Lower lobe of right lung (tissue), 2 donors: ENCODE data around the gene WIPF3. TPM values are rescaled to one million over a fixed set of nuclear protein-coding genes. Genes with fewer than 3 reads are reported as not detected.

Source experiments
- ATAC-seq, 2 donors: fragments of 200-7000 bp; cut with Tn5 transposase; one replicate each; pipeline ENCODE4 v1.9.1; 2020 to 2022; ENCODE audit warnings: mild to moderate bottlenecking in 2 of 2, moderate library complexity in 2 of 2
- DNase-seq: peaks from one replicate; pipeline ENCODE4 v3.0.0-alpha.2; 2020
- H3K27ac ChIP-seq: fragments of 200-600 bp; one replicate; pipeline ENCODE4 v1.8.0; 2022
- H3K27me3 ChIP-seq: fragments of 200-600 bp; one replicate; pipeline ENCODE4 v1.8.0; 2022; ENCODE audit warnings: low read depth
- H3K36me3 ChIP-seq: fragments of 200-600 bp; one replicate; pipeline ENCODE4 v1.8.0; 2022; ENCODE audit warnings: mild to moderate bottlenecking
- H3K4me1 ChIP-seq: fragments of 200-600 bp; one replicate; pipeline ENCODE4 v1.8.0; 2022
- H3K4me3 ChIP-seq: fragments of 200-600 bp; one replicate; pipeline ENCODE4 v1.8.0; 2022; ENCODE audit warnings: mild to moderate bottlenecking
- H3K9me3 ChIP-seq: fragments of 200-600 bp; one replicate; pipeline ENCODE4 v1.8.0; 2022
- CTCF ChIP-seq: fragments of 200-600 bp; IDR thresholded peaks from one replicate; pipeline ENCODE4 v1.8.0; 2022; ENCODE audit warnings: antibody characterized with exemption, mild to moderate bottlenecking
- intact Hi-C: fragments of 100-400 bp; cut with DNase I; formaldehyde crosslinking; loops from one replicate; pipeline ENCODE4 v1.11.0; 2022
- total RNA-seq: library from RNA; stranded (reverse); fragmentation: NEBNext Ultra II Directional; extraction: Animal tissue kit (Norgen Biotek cat#: 25700); gene quantifications from one replicate; pipeline ENCODE4 v1.2.1, GENCODE V29; 2021
- donor health status: DM: no; HTN: yes; CAD: no; lungs with severe emphysema.

The WIPF3 gene
- total RNA-seq, 1 donor from 2014 or later = 0.95 TPM

- no peak for TF ChIP-seq CTCF
- Histone ChIP-seq H3K4me1 (no peaks in the 10 kb centered on the region), H3K4me3 (no peak overlapping the region), H3K27me3 (no peaks in the 10 kb centered on the region), H3K9me3 (no peaks in the 10 kb centered on the region), H3K27ac (no peak overlapping the region), H3K36me3 (no peaks in the 10 kb centered on the region)
- intact Hi-C loops = no loop called here
- ATAC-seq (no peak), DNase-seq (no peak)
Measured at GRCh38 chr7:29833929-29834328, 27.6 kb downstream of the WIPF3 start.

GRCh38 chr7:29835718-29836117 lies 29.4 kb downstream of the WIPF3 start:
- intact Hi-C loops = no loop called here
- Histone ChIP-seq H3K27ac (no peak overlapping the region), H3K27me3 (no peaks in the 10 kb centered on the region), H3K4me3 (no peak overlapping the region), H3K4me1 (no peaks in the 10 kb centered on the region), H3K36me3 (no peaks in the 10 kb centered on the region), H3K9me3 (no peaks in the 10 kb centered on the region)
- ATAC-seq (no peak), DNase-seq (no peak)
- TF ChIP-seq CTCF = no peak

- TF ChIP-seq CTCF = no peak
- no peaks in the 10 kb centered on the region for H3K36me3 ChIP-seq
- H3K4me3 ChIP-seq = no peak overlapping the region
- peak in 1 of 2 donors; percentile 46 for ATAC-seq
- no peak for DNase-seq
- H3K27me3 ChIP-seq = no peaks in the 10 kb centered on the region
- H3K27ac ChIP-seq = no peak overlapping the region
- intact Hi-C loops = no loop called here
- no peaks in the 10 kb centered on the region for H3K9me3 ChIP-seq
- no peaks in the 10 kb centered on the region for H3K4me1 ChIP-seq
Measured at GRCh38 chr7:29839302-29839701, 33.0 kb downstream of the WIPF3 start.

GRCh38 chr7:29839921-29840320 lies 33.6 kb downstream of the WIPF3 start:
- Histone ChIP-seq H3K36me3 (no peaks in the 10 kb centered on the region), H3K27me3 (no peaks in the 10 kb centered on the region), H3K9me3 (no peaks in the 10 kb centered on the region), H3K4me3 (no peak overlapping the region), H3K27ac (no peak overlapping the region), H3K4me1 (no peaks in the 10 kb centered on the region)
- no peak for DNase-seq
- no peak for ATAC-seq
- TF ChIP-seq CTCF = no peak
- intact Hi-C loops = no loop called here

- H3K36me3 ChIP-seq = no peaks in the 10 kb centered on the region
- H3K9me3 ChIP-seq = no peaks in the 10 kb centered on the region
- DNase-seq = no peak
- intact Hi-C loops = no loop called here
- H3K4me3 ChIP-seq = no peak overlapping the region
- no peak for TF ChIP-seq CTCF
- H3K4me1 ChIP-seq = no peaks in the 10 kb centered on the region
- no peak for ATAC-seq
- no peaks in the 10 kb centered on the region for H3K27me3 ChIP-seq
- H3K27ac ChIP-seq = no peak overlapping the region
Measured at GRCh38 chr7:29840701-29841100, 34.4 kb downstream of the WIPF3 start.
